Vagina (tissue), 2 donors: ENCODE results near the gene SMIM43. TPM values are rescaled to one million over a fixed set of nuclear protein-coding genes. Genes with fewer than 3 reads are reported as not detected.

Experiments used
- DNase-seq, 2 donors: peaks; one replicate each; pipeline ENCODE4 v3.0.0-alpha.2; 2017; ENCODE audit errors: extremely low spot score in 2 of 2
- H3K27ac ChIP-seq: fragments of 200-600 bp; sonication (generic); one replicate; pipeline ENCODE4 v1.5.1; 2019
- H3K27me3 ChIP-seq: fragments of 200-600 bp; sonication (generic); one replicate; pipeline ENCODE4 v1.5.1; 2019
- H3K36me3 ChIP-seq, 2 donors: fragments of 200-600 bp; sonication (generic); one replicate each; pipeline ENCODE4 v1.5.1; 2017 to 2019
- H3K4me1 ChIP-seq: fragments of 200-600 bp; sonication (generic); one replicate; pipeline ENCODE4 v1.5.1; 2019
- H3K4me3 ChIP-seq, 2 donors: fragments of 200-600 bp; sonication (generic); 1 replicate in 1 of 2; 2 replicates in 1 of 2; pipeline ENCODE4 v1.5.1; 2016 to 2019
- H3K9me3 ChIP-seq: fragments of 200-600 bp; sonication (generic); one replicate; pipeline ENCODE4 v1.5.1; 2019
- CTCF ChIP-seq, 3 experiments: fragments of 450-650 bp in 2 of 3; fragments of 200-600 bp in 1 of 3; sonication (generic) in 1 of 3; IDR thresholded peaks; one replicate each; pipeline ENCODE4 v1.5.1; 2017 to 2019; ENCODE audit warnings: antibody characterized with exemption in 3 of 3, mild to moderate bottlenecking in 2 of 3, moderate library complexity in 2 of 3
- POLR2A ChIP-seq, 2 donors: fragments of 450-650 bp; IDR thresholded peaks; one replicate each; pipeline ENCODE4 v1.6.1; 2017; ENCODE audit warnings: antibody characterized with exemption in 2 of 2, mild to moderate bottlenecking in 2 of 2, moderate library complexity in 2 of 2
- POLR2AphosphoS5 ChIP-seq, 2 donors: sonication (generic); formaldehyde crosslinking; IDR thresholded peaks; one replicate each; pipeline ENCODE4 v1.9.0; 2017; ENCODE audit warnings: antibody characterized with exemption in 2 of 2, mild to moderate bottlenecking in 2 of 2, low read depth in 1 of 2; ENCODE audit not compliant: insufficient read depth in 1 of 2
- intact Hi-C: fragments of 100-400 bp; cut with DNase I; formaldehyde crosslinking; loops from one replicate; pipeline ENCODE4 v1.15.1; 2023
- total RNA-seq: library from RNA; depleted of rRNA; stranded (reverse); fragments of >200 nt; gene quantifications from one replicate; pipeline ENCODE4 v1.2.3, GENCODE V29; 2016

The SMIM43 gene
- total RNA-seq, 1 donor from 2014 or later = not detected

- Histone ChIP-seq H3K27ac (no peak overlapping the region), H3K4me3 (no peak overlapping the region), H3K4me1 (peaks cover 8% of the 10 kb centered on the region), H3K36me3 (no peaks in the 10 kb centered on the region), H3K27me3 (no peaks in the 10 kb centered on the region), H3K9me3 (no peaks in the 10 kb centered on the region)
- TF ChIP-seq CTCF (IDR thresholded peaks at IDR 0.05) (no peak), POLR2AphosphoS5 (IDR thresholded peaks at IDR 0.05; ENCODE audit: insufficient read depth in 1 of 2, low read depth in 1 of 2) (no peak), POLR2A (IDR thresholded peaks at IDR 0.05) (no peak)
- intact Hi-C loops = loop anchor here (10.0 kb wide), 1 partner anchor 90 kb away; the partner anchor contains the start of gene EXOSC9
- DNase-seq = no peak
Observed at GRCh38 chr4:121714548-121714947, 50.4 kb downstream of the SMIM43 start.

GRCh38 chr4:121712783-121713182 lies 52.2 kb downstream of the SMIM43 start:
- DNase-seq = no peak
- Histone ChIP-seq H3K27me3 (no peaks in the 10 kb centered on the region), H3K4me1 (peaks cover 8% of the 10 kb centered on the region), H3K4me3 (no peak overlapping the region), H3K36me3 (no peaks in the 10 kb centered on the region), H3K27ac (peak overlapping the region; percentile 76), H3K9me3 (no peaks in the 10 kb centered on the region)
- TF ChIP-seq POLR2A (IDR thresholded peaks at IDR 0.05) (no peak), CTCF (IDR thresholded peaks at IDR 0.05) (no peak), POLR2AphosphoS5 (IDR thresholded peaks at IDR 0.05; ENCODE audit: insufficient read depth in 1 of 2, low read depth in 1 of 2) (no peak)
- intact Hi-C loops = loop anchor here (10.0 kb wide), 1 partner anchor 92 kb away; the partner anchor contains the start of gene EXOSC9

GRCh38 chr4:121712001-121712651 lies 52.8 kb downstream of the SMIM43 start:
- intact Hi-C loops = loop anchor here (10.0 kb wide), 1 partner anchor 93 kb away; the partner anchor contains the start of gene EXOSC9
- Histone ChIP-seq H3K9me3 (no peaks in the 10 kb centered on the region), H3K36me3 (no peaks in the 10 kb centered on the region), H3K4me3 (peak overlapping the region in 1 of 2 donors; percentile 21), H3K27ac (peak overlapping the region; percentile 76), H3K4me1 (peaks cover 8% of the 10 kb centered on the region), H3K27me3 (no peaks in the 10 kb centered on the region)
- no peak for DNase-seq
- no peak for TF ChIP-seq POLR2A (IDR thresholded peaks at IDR 0.05)
- TF ChIP-seq POLR2AphosphoS5 (IDR thresholded peaks at IDR 0.05; ENCODE audit: insufficient read depth in 1 of 2, low read depth in 1 of 2) = no peak
- no peak for TF ChIP-seq CTCF (IDR thresholded peaks at IDR 0.05)

GRCh38 chr4:121711263-121712000 lies 53.5 kb downstream of the SMIM43 start:
- DNase-seq = peak in 1 of 2 donors; percentile 93
- intact Hi-C loops = loop anchor here (10.0 kb wide), 1 partner anchor 93 kb away; the partner anchor contains the start of gene EXOSC9
- H3K36me3 ChIP-seq = no peaks in the 10 kb centered on the region
- no peaks in the 10 kb centered on the region for H3K9me3 ChIP-seq
- peak overlapping the region in 1 of 2 donors; percentile 21 for H3K4me3 ChIP-seq
- TF ChIP-seq POLR2A (IDR thresholded peaks at IDR 0.05) = peak in 1 of 2 donors; percentile 20
- TF ChIP-seq CTCF (IDR thresholded peaks at IDR 0.05) = no peak
- TF ChIP-seq POLR2AphosphoS5 (IDR thresholded peaks at IDR 0.05; ENCODE audit: insufficient read depth in 1 of 2, low read depth in 1 of 2) = peak in 1 of 2 donors; percentile 89
- peaks cover 8% of the 10 kb centered on the region for H3K4me1 ChIP-seq
- H3K27me3 ChIP-seq = no peaks in the 10 kb centered on the region
- H3K27ac ChIP-seq = peak overlapping the region; percentile 76
